ENCODE data around the gene RET. TPM values are rescaled to one million over a fixed set of nuclear protein-coding genes. Genes with fewer than 3 reads are reported as not detected.
A peak's percentile ranks its signal among the peaks of the same experiment; 100 is the strongest.

The RET gene
- total RNA-seq, 1 donor from 2014 or later, result 1.1 TPM

GRCh38 chr10:43105102-43105955 lies 28.5 kb downstream of the RET start:
- H3K36me3 Mint-ChIP-seq (ENCODE audit: low read depth, unreplicated experiment), result peaks cover 3% of the 10 kb centered on the region
- H3K4me3 Mint-ChIP-seq (ENCODE audit: unreplicated experiment), result peak overlapping the region; percentile 79

DNA sequence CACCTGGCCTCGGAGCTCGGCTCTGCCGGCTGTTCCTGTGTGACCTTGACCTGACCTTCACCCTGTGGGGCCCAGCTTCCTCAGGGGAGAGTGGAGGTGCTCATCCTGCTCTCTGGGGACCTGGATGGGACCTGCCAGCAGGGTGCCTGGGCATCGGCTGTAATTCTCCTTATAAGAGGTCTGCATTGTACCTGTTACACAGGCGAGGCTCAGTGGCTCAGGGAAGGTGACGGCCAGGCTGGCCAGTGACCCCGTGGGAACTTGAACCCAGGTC lies 29.0 kb downstream of the RET start:
- peak overlapping the region; percentile 94 for H3K4me2 ChIP-seq (ENCODE audit: low read length)
- no peak for DNase-seq (ENCODE audit: low read depth)
- H3K27me3 ChIP-seq (ENCODE audit: insufficient read depth, low read length), result peaks cover 4% of the 10 kb centered on the region
- peaks cover 8% of the 10 kb centered on the region for H3K4me1 ChIP-seq (ENCODE audit: insufficient read depth, low read length)
- H3K79me2 ChIP-seq (ENCODE audit: insufficient read depth, low read length), result no peaks in the 10 kb centered on the region
- peaks cover 8% of the 10 kb centered on the region for H3K4me1 Mint-ChIP-seq (ENCODE audit: low read depth, unreplicated experiment)
- no peaks in the 10 kb centered on the region for H3K36me3 ChIP-seq (ENCODE audit: insufficient read depth, low read length)
- H2AFZ ChIP-seq (ENCODE audit: low read depth, low read length), result peak overlapping the region; percentile 67
- H4K20me1 ChIP-seq (ENCODE audit: insufficient read depth, low read length), result no peaks in the 10 kb centered on the region
- H3K36me3 Mint-ChIP-seq (ENCODE audit: low read depth, unreplicated experiment), result peaks cover 3% of the 10 kb centered on the region
- no peaks in the 10 kb centered on the region for H3K9me3 ChIP-seq (ENCODE audit: insufficient read depth, low read depth, low read length)
- H3K4me3 ChIP-seq (ENCODE audit: insufficient read depth, low read depth, low read length), result no peak overlapping the region
- H3K9ac ChIP-seq (ENCODE audit: low read length), result no peak overlapping the region
- H3K4me3 Mint-ChIP-seq (ENCODE audit: unreplicated experiment), result no peak overlapping the region
- no peak overlapping the region for H3K27ac ChIP-seq (ENCODE audit: low read depth, low read length)
- no peak for TF ChIP-seq EZH2 (IDR thresholded peaks at IDR 0.05; ENCODE audit: insufficient read depth, low read length)
- TF ChIP-seq CTCF (IDR thresholded peaks at IDR 0.05; ENCODE audit: insufficient read depth, low read depth, low read length), result no peak
- H3K9me3 Mint-ChIP-seq (ENCODE audit: unreplicated experiment), result no peaks in the 10 kb centered on the region
- H3K27me3 Mint-ChIP-seq (ENCODE audit: low read depth, unreplicated experiment), result peaks cover 28% of the 10 kb centered on the region
- FAIRE-seq, result no peak
- no peak overlapping the region for H3K27ac Mint-ChIP-seq (ENCODE audit: unreplicated experiment)

More at GRCh38 chr10:43105102-43105955, 28.5 kb downstream of the RET start:
- peak overlapping the region; percentile 95 for H2AFZ ChIP-seq (ENCODE audit: low read depth, low read length)
- H3K4me3 ChIP-seq (ENCODE audit: insufficient read depth, low read depth, low read length), result peak overlapping the region; percentile 59
- FAIRE-seq (no peak), DNase-seq (ENCODE audit: low read depth) (peak; percentile 62)
- H4K20me1 ChIP-seq (ENCODE audit: insufficient read depth, low read length), result no peaks in the 10 kb centered on the region
- H3K4me2 ChIP-seq (ENCODE audit: low read length), result peak overlapping the region; percentile 94
- Mint-ChIP-seq H3K4me1 (ENCODE audit: low read depth, unreplicated experiment) (peaks cover 4% of the 10 kb centered on the region), H3K27ac (ENCODE audit: unreplicated experiment) (no peak overlapping the region), H3K27me3 (ENCODE audit: low read depth, unreplicated experiment) (peaks cover 32% of the 10 kb centered on the region), H3K9me3 (ENCODE audit: unreplicated experiment) (no peaks in the 10 kb centered on the region)
- H3K27ac ChIP-seq (ENCODE audit: low read depth, low read length), result no peak overlapping the region
- no peaks in the 10 kb centered on the region for H3K36me3 ChIP-seq (ENCODE audit: insufficient read depth, low read length)
- H3K4me1 ChIP-seq (ENCODE audit: insufficient read depth, low read length), result peaks cover 8% of the 10 kb centered on the region
- no peaks in the 10 kb centered on the region for H3K9me3 ChIP-seq (ENCODE audit: insufficient read depth, low read depth, low read length)
- TF ChIP-seq CTCF (IDR thresholded peaks at IDR 0.05; ENCODE audit: insufficient read depth, low read depth, low read length), result peak; percentile 71
- no peak for TF ChIP-seq EZH2 (IDR thresholded peaks at IDR 0.05; ENCODE audit: insufficient read depth, low read length)
- H3K27me3 ChIP-seq (ENCODE audit: insufficient read depth, low read length), result peaks cover 4% of the 10 kb centered on the region
- no peaks in the 10 kb centered on the region for H3K79me2 ChIP-seq (ENCODE audit: insufficient read depth, low read length)
- H3K9ac ChIP-seq (ENCODE audit: low read length), result peak overlapping the region; percentile 61
